Activated CD4-positive, CD25-positive, alpha-beta regulatory T cell treated with anti-CD3 and anti-CD28 coated beads, Interleukin-2, amount 50 U/mL, for 16 hours (primary cell): ENCODE measurements around the gene PTPRN2.
"Not testable (repeated sequence)": the region's sequence is repeated elsewhere in the genome, so short reads cannot be mapped to it uniquely, and the experiment has no call there.

Source experiments
- DNase-seq: peaks from one replicate; pipeline ENCODE4 v3.0.0-alpha.2; 2020; ENCODE audit warnings: low read depth, low spot score

Gene PTPRN2

DNA sequence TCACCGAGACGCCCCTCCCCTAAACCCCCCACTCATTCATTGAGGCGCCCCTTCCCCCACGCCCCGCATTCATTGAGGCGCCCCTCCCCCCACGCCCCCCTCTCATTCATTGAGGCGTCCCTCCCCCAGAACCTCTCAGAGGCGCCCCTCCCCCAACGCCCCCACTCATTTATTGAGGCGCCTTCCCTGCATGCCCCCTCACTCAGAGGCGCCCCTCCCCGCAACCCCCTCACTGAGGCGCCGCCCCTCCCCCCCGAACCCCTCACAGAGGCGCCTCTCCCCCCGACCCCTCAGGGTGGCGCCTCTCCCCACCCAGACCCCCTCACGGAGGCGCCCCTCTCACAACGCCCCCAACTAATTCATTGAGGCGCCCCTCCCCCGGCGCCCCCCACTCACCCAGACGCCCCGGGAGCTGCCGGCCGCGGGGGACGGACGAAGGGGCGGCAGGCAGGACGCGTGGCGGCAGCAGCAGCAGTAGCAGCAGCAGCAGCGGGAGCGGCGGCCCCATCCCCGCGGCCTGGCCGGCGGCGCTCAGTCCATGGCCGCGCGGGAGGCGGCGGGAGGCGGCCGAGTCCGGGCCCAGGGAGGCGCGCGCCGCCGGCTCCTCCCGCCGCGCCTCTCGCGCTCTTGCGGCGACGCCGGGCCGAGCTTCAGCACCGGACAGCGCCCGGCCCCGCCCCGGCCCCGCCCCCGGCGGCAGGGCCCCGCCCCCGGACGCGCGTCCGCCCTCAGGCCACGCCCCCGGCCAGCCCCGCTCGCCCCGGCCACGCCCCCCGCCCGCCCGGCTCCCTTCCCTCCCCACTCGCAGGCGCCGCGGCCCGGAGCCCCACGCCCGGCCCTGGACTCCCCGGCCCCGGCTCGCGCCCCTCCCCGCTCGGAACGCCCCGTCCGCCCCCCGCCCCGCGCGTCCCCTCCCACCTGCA is at the start of gene PTPRN2:
TSS of gene PTPRN2 (minus strand) at position 662 of the 923 bp plus-strand sequence.
- peak; percentile 25 for DNase-seq

GRCh38 chr7:158633055-158633956 is 45.7 kb upstream of the PTPRN2 start:
- no peak for DNase-seq

DNA sequence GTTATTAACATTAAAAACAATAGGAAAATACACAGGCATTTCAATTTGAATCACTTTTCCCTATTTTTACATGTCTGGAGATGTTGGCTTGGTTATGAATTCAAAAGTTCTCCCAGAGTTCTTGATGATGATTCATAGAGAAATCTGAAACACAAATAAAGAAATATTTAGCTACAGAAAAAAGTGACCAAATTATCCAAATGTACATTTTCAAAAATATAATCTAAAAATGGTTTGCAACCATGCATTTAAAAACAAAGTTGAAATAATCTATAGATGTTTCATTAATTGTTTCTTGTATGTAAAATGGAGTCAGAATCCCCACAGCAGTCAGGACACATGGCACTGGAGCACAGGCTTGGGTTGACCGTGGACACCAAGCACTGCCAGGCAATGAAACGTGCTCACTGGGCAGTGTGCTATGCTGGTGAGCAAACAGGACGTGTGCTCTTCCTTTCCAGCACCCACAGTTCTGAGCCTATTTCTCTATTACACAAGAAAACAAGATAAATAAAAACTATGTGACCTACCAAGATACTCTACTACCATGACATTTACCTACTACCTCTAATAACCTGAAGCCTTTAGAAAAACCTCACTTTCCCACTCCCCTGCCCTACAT is 44.1 kb upstream of the PTPRN2 start:
- no peak for DNase-seq

- not testable (repeated sequence) for DNase-seq
Measured at GRCh38 chr7:158626289-158626688, 38.7 kb upstream of the PTPRN2 start.

DNA sequence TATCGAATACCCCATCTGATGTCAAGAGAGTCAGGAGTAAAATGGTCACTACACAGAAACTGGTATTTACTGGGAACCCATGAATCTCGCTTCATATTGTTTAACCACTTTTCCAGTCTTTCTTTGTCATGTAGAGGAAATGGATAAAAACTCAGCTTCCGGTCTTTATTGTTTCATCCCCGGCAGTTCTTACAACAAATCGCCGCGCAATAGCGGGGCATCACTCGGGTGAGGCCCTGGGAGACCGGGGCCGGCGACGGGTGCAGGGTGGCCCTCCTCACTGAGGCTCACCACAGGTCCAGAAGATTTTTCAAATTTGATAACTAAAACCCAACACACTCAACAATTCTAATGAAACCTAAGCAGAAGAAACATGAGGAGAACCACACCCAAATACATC is 35.6 kb upstream of the PTPRN2 start:
- DNase-seq: no peak

DNA sequence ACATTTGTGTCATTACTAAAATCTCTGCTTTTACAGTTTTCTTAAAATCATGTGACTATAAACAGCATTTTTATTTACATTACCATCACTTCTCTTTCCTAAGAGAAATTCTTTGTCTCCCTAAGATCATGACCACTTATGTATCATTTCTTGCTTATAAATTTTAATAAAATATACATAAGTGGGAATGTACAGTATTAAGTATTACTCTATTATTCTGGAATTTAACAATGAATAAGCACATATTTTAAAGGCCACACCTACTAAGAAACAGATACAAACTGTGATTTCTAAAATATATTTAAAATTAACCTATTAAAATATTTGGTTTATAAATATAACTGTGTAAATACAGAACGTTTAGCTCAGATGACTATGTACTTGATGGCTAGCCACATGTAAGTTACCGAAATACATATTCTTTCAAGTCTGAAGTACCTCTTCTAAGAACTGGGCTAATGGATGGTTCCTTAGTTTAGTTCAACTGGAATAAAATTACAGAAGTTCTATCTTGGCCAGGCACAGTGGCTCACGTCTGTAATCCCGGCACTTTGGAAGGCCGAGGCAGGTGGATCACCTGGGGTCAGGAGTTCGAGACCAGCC is 33.3 kb upstream of the PTPRN2 start:
- no peak for DNase-seq

DNA sequence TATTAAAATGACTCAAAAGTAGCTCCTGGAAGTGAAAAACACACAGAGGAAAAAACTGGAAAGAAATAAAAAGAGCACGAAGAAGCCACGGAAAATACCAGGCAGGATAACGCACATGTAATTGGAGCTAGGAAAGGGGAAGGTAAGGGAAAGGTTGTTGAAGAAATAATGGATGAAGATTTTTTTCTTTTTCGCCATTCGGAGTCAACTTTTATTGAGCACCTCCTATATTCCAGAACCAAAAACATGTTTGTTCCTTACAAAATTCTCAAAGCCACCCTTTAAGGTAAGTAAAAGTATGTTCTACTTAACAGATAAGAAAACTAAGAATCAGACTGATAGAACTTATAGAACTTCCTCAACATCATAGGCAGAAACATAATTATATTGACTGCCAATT is 32.8 kb upstream of the PTPRN2 start:
- no peak for DNase-seq

DNA sequence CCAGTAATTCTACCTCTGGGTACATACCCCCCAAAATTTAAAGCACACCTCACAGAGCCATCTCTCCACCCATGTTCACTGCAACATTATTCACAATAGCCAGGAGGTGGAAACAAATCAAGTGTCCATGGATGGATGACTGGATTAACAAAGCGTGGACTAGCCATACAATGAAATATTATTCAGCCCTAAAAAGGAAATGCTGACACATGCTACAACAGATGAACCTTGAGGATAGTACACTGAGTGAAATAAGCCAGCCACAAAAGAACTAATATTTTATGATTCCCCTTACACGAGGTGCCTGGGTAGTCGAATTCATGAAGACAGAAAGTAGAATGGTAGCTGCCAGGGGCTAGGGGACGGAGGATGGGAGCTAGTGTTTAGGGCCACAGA is 31.1 kb upstream of the PTPRN2 start:
- no peak for DNase-seq

DNA sequence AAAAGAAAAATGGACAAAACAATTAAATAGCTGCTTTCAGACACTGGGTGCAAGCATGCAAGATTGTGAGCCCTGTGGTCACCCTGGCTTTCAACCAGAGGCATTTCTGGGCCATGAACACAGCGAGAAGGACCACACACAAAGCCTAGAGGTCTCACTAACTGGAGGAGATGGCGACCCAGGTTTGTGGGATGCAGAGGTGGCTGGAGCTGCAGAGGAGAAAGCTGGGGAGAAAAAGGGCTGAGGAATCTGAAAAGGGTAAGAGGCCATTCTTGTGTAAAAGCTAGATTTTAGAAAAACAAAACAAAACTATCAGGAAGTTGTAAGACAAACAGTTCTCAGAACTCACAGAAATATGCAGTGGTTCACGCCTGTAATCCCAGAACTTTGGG is 30.1 kb upstream of the PTPRN2 start:
- no peak for DNase-seq

GRCh38 chr7:158616050-158616449 is 28.4 kb upstream of the PTPRN2 start:
- no peak for DNase-seq

GRCh38 chr7:158614700-158615099 is 27.1 kb upstream of the PTPRN2 start:
- DNase-seq: no peak

- no peak for DNase-seq
Measured at GRCh38 chr7:158613481-158613880, 25.9 kb upstream of the PTPRN2 start.

- DNase-seq: no peak
Measured at GRCh38 chr7:158612546-158612945, 24.9 kb upstream of the PTPRN2 start.

GRCh38 chr7:158611541-158611940 is 23.9 kb upstream of the PTPRN2 start:
- no peak for DNase-seq

- no peak for DNase-seq
Measured at GRCh38 chr7:158609313-158609974, 21.8 kb upstream of the PTPRN2 start.

DNA sequence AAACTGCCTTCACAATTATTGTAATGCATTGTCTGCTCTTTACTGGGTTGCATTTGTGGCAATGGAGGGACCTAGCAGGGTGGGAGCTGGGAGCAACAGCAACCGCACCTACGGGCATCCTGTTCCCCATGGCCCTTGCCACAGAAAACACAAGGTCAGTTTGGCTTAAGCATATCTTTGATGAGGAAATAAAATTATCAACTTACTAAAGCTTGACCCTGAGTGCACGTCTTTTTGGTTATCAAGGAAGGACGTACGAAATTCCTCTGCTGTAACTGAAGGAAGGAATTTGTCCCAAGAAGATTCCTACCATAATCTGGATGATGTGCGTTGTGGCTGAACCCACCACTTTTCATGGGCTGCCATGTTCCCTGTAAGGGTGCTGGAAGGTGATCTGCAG is 19.9 kb upstream of the PTPRN2 start:
- DNase-seq: no peak

DNA sequence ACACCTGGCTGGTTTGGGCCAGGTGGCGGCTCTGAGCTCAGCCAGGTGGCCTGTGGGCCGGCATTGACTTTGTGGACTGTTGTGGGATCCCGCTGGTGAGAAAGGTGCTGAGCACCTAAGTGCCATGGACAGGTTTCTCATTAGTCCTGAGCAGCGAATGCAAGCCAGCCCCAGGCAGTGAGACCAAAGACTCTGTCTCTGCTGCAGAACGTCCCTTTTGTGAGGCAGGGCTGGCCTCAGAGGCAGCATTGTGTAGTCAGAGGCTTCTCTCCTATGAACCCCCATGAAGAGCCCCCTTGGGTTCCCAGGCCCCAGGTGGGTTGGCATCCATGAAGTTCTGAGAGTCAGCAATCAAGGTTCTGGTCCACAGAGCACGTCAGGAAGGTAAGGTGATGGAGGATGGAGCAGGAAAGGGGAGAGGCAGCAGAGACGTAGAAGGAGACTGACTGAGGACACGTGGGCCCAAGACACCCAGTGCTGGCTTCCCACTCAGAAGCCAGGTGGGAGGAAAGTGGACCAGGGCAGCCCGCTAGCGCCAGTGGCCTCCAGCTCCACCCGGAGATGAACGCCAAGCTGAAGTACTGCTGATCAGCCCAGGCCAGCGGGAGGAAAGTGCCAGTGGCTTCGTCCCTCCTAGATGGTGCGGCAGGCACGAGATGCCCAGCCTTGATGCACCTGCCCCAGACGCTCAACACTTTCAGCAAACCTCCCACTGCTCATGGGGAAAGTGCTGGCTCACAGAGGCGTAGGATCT is 19.2 kb upstream of the PTPRN2 start:
- DNase-seq: no peak

GRCh38 chr7:158606129-158606528 is 18.5 kb upstream of the PTPRN2 start:
- DNase-seq: no peak

DNA sequence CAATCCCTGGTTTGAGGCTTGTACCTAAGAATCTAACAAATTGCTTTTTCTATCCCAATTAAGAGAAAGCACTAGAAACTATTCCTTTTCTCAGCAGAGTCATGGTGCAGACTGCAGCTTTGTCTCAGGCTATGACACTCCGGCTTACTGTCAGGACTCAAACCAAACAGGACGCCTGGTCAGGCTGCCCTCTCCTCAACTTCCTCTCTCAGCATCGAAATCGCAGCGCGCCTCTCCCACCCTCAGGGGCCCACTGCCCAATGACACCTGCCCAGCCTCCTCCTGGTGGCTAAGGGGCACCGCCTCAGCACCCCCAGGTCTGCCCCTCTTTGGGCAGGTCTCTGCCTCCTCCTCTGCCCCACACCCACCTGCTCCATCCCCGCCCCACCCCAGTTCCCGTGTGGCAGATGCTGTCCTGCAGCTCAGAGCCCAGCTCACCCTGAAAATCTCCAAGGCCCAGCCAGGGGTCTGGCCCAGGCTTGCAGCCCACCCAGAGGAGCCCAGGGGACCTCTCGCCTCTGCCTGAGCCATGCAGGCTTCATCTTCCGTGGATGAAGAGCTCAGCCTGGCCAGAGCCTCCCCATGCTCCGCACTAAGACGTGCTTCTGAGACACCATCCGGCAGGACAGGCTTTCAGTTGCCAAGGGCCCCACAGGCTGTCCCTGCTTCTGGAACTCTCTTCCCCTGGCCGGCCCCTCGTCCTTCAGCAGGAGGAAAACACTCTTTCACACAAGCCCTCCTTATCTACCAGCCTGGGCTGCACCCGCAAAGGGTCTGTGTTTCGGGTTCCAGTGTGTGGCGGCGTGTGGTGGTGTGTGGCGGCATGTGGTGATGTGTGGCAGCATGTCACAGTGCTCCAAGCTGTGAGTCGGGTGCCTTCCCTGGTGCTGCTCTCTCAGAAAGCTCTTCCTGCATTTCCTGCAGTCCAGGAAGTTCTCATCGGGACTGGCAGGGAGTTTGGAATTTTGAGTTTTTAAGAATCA is 16.4 kb upstream of the PTPRN2 start:
- DNase-seq: no peak
